Endothelial cell of umbilical vein (primary cell): ENCODE results near the gene CLDN5. TPM values are rescaled to one million over a fixed set of nuclear protein-coding genes. Genes with fewer than 3 reads are reported as not detected.

Experiments
- BruUV-seq: library from RNA; stranded (reverse); fragments of 400-500 nt; replicated peaks from 2 replicates; lab custom pipeline; 2021; lab: Mats Ljungman, UMichigan
- CTCF ChIA-PET: fragments of 300-600, 350-600 bp; sonication (Branson Sonifier 250); formaldehyde crosslinking; loops from one replicate; lab custom pipeline; 2021; ENCODE audit warnings: antibody characterized with exemption, inconsistent platforms; lab: Charles Lee
- POLR2A ChIA-PET: fragments of 300-600, 350-600 bp; sonication (Branson Sonifier 250); formaldehyde crosslinking; loops from one replicate; lab custom pipeline; 2021; ENCODE audit warnings: antibody characterized with exemption, inconsistent platforms; lab: Charles Lee
- DNase-seq: peaks from one replicate; pipeline ENCODE4 v3.0.0-alpha.2; 2011; ENCODE audit warnings: low read depth, low spot score
- FAIRE-seq: peaks from 2 replicates; lab custom pipeline; 2011; peaks lifted over from hg19 to GRCh38; lab: Jason Lieb, UNC
- H2AFZ ChIP-seq: 2 replicates; pipeline ENCODE4 v1.6.0; 2012; ENCODE audit warnings: low read depth, low read length, control low read depth, inconsistent platforms
- H3K27ac ChIP-seq: 2 replicates; pipeline ENCODE4 v1.5.1; 2011; ENCODE audit warnings: low read depth, mild to moderate bottlenecking, control low read depth, low read length, moderate library complexity; ENCODE audit not compliant: insufficient read depth
- H3K27me3 ChIP-seq, 2 experiments: 2 replicates each; pipeline versions ENCODE4 v1.6.0 to v1.6.1; 2011; ENCODE audit warnings: low read length in 2 of 2, mixed read lengths in 1 of 2; ENCODE audit not compliant: control insufficient read depth in 2 of 2, insufficient read depth in 2 of 2
- H3K36me3 ChIP-seq, 2 experiments: 2 replicates in 1 of 2; 3 replicates in 1 of 2; pipeline ENCODE4 v1.5.1; 2011; ENCODE audit warnings: low read length in 2 of 2, mild to moderate bottlenecking in 1 of 2, moderate library complexity in 1 of 2; ENCODE audit not compliant: control insufficient read depth in 2 of 2, insufficient read depth in 2 of 2; ENCODE audit errors: extremely low read depth in 1 of 2
- H3K4me1 ChIP-seq: 3 replicates; pipeline ENCODE4 v1.5.1; 2011; ENCODE audit warnings: mild to moderate bottlenecking, low read length; ENCODE audit not compliant: control insufficient read depth, insufficient read depth; ENCODE audit errors: extremely low read depth
- H3K4me2 ChIP-seq: 2 replicates; pipeline ENCODE4 v1.6.1; 2011; ENCODE audit warnings: low read length, control low read depth, mixed read lengths; ENCODE audit not compliant: insufficient read depth
- H3K4me3 ChIP-seq, 3 experiments: fragments of 200-600 bp in 1 of 3; sonication (generic), shearing (Covaris generic) in 1 of 3; replicated peaks in 1 of 3; 2 replicates each; pipeline ENCODE4 v1.5.1; 2011 to 2016; ENCODE audit warnings: control low read depth in 3 of 3, low read length in 3 of 3, mild to moderate bottlenecking in 2 of 3, inconsistent platforms in 1 of 3, low read depth in 1 of 3, moderate library complexity in 1 of 3; ENCODE audit not compliant: insufficient read depth in 1 of 3
- H3K79me2 ChIP-seq: 2 replicates; pipeline ENCODE4 v1.6.0; 2012; ENCODE audit warnings: low read length, inconsistent platforms; ENCODE audit not compliant: control insufficient read depth, insufficient read depth
- H3K9ac ChIP-seq: replicated peaks from 2 replicates; pipeline ENCODE3; 2011; ENCODE audit warnings: low read length, control low read depth; ENCODE audit not compliant: insufficient read depth; ENCODE audit errors: extremely low read depth
- H3K9me1 ChIP-seq: replicated peaks from 3 replicates; pipeline ENCODE4 v1.6.0; 2011; ENCODE audit warnings: mild to moderate bottlenecking, low read length; ENCODE audit not compliant: control insufficient read depth, insufficient read depth; ENCODE audit errors: extremely low read depth
- H3K9me3 ChIP-seq: replicated peaks from 2 replicates; pipeline ENCODE4 v1.5.1; 2012; ENCODE audit warnings: low read length, inconsistent platforms; ENCODE audit not compliant: control insufficient read depth, insufficient read depth
- H4K20me1 ChIP-seq: replicated peaks from 2 replicates; pipeline ENCODE3; 2011; ENCODE audit warnings: mild to moderate bottlenecking, low read length; ENCODE audit not compliant: control insufficient read depth, insufficient read depth; ENCODE audit errors: extremely low read depth
- EZH2 ChIP-seq: IDR thresholded peaks from 2 replicates; pipeline ENCODE4 v1.6.1; 2012; ENCODE audit warnings: borderline replicate concordance, low read depth, mild to moderate bottlenecking, moderate library complexity, low read length, inconsistent platforms; ENCODE audit not compliant: severe bottlenecking
- FOS ChIP-seq: IDR thresholded peaks from 2 replicates; pipeline ENCODE4 v1.6.1; 2011; ENCODE audit warnings: mild to moderate bottlenecking, low read length, moderate library complexity, borderline replicate concordance; ENCODE audit not compliant: insufficient read depth
- GATA2 ChIP-seq: IDR thresholded peaks from 2 replicates; pipeline ENCODE4 v1.7.0; 2011; ENCODE audit warnings: low read depth, mild to moderate bottlenecking, moderate library complexity, mixed read lengths, low read length; ENCODE audit not compliant: insufficient read length, insufficient read depth
- JUN ChIP-seq: IDR thresholded peaks from 2 replicates; pipeline ENCODE4 v1.6.1; 2011; ENCODE audit warnings: borderline replicate concordance, low read depth; ENCODE audit not compliant: insufficient read length, insufficient read depth
- MAX ChIP-seq: IDR thresholded peaks from 2 replicates; pipeline ENCODE4 v1.6.1; 2011; ENCODE audit not compliant: insufficient read depth, insufficient read length
- MYC ChIP-seq: IDR thresholded peaks from one replicate; pipeline ENCODE4 v1.6.1; 2011; ENCODE audit warnings: mild to moderate bottlenecking, low read depth, low read length
- POLR2A ChIP-seq: IDR thresholded peaks from 2 replicates; pipeline ENCODE4 v1.6.1; 2012; ENCODE audit warnings: low read depth, mild to moderate bottlenecking, control low read depth, low read length
- POLR2AphosphoS5 ChIP-seq: IDR thresholded peaks from 2 replicates; pipeline ENCODE4 v1.6.1; 2012; ENCODE audit warnings: low read depth, mild to moderate bottlenecking, control low read depth, low read length, moderate library complexity; ENCODE audit not compliant: insufficient read depth
- dilution Hi-C: fragments of 300-500 bp; cut with MboI; formaldehyde crosslinking; loops from one replicate; pipeline ENCODE4 v1.15.0; 2019; ENCODE audit warnings: low sequenced_read_pairs; ENCODE audit not compliant: extremely low pct_ligation_motif_present
- intact Hi-C: fragments of 100-400 bp; cut with micrococcal nuclease; formaldehyde crosslinking; loops from one replicate; pipeline ENCODE4 v1.10.0; 2022
- polyA plus RNA-seq, 4 experiments: library from polyadenylated mRNA; depleted of rRNA in 3 of 4; stranded (reverse) in 3 of 4; unstranded in 1 of 4; fragments of >200 nt; gene quantifications; 2 replicates each; pipeline versions ENCODE4 v1.2.1 to v1.2.3, GENCODE V29; 2011 to 2012; ENCODE audit warnings: missing spikeins in 1 of 4
- total RNA-seq: library from RNA; stranded (reverse); gene quantifications from 2 replicates; pipeline ENCODE4 v1.2.3, GENCODE V29; 2021
- TF ChIP-seq, protein P1 (sequence below), 2 donors: IDR thresholded peaks; 1 replicate in 1 of 2; 2 replicates in 1 of 2; pipeline ENCODE4 v1.5.1; 2011; ENCODE audit warnings: low read length in 2 of 2, mild to moderate bottlenecking in 2 of 2, moderate library complexity in 2 of 2, control low read depth in 1 of 2, inconsistent platforms in 1 of 2, low read depth in 1 of 2; ENCODE audit not compliant: insufficient read depth in 1 of 2; ENCODE audit errors: extremely low read depth in 1 of 2

The CLDN5 gene
- total and polyA plus RNA-seq, 2 donors (not counting 3 experiments of a cell fraction or from before 2014, with no cell fraction given) = 198 to 252 TPM

DNA sequence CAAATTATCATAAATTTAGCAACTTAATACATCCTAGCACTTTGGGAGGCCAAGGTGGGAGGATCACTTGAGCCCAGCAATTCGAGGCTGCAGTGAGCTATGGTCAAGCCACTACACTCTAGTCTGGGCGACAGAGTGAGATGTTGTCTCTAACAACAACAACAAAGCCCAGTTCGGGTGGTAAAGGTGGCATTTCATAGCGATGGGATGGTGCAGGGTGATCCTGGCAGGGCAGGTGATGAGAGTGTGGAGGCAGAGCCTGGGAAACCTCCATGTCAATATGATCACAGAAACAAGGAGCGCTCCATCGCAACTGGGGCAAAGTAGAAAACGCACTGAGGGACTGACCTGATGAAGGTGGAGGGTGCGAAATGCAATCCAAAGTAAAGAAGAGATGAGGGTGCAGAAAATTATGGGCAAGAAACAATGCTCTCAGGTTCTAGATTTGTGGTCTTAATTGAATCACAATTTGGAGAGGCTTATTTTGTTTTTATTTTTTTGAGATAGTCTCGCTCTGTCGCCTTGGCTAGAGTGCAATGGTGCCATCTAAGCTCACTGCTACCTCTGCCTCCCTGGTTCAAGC, 32.8 kb upstream of the CLDN5 start:
- FAIRE-seq (no peak), DNase-seq (no peak)
- CTCF ChIA-PET = no interaction called here
- no peaks in the 10 kb centered on the region for H3K9me3 ChIP-seq
- H3K27me3 ChIP-seq = no peaks in the 10 kb centered on the region
- POLR2A ChIA-PET = no interaction called here
- H2AFZ ChIP-seq = no peak overlapping the region
- no peaks in the 10 kb centered on the region for H3K36me3 ChIP-seq
- H3K4me1 ChIP-seq = peaks cover 7% of the 10 kb centered on the region
- no peaks in the 10 kb centered on the region for H3K79me2 ChIP-seq
- no peak for TF ChIP-seq GATA2
- TF ChIP-seq POLR2AphosphoS5 = no peak
- TF ChIP-seq MYC = no peak
- TF ChIP-seq FOS = no peak
- TF ChIP-seq MAX = no peak
- TF ChIP-seq EZH2 = no peak
- no TSS peak for BruUV-seq
- no peak overlapping the region for H3K4me2 ChIP-seq
- no peaks in the 10 kb centered on the region for H4K20me1 ChIP-seq
- H3K4me3 ChIP-seq = no peak overlapping the region
- no peaks in the 10 kb centered on the region for H3K9me1 ChIP-seq
- dilution Hi-C loops (no loop called here), intact Hi-C loops (no loop called here)
- H3K9ac ChIP-seq = no peak overlapping the region
- no peak overlapping the region for H3K27ac ChIP-seq

DNA sequence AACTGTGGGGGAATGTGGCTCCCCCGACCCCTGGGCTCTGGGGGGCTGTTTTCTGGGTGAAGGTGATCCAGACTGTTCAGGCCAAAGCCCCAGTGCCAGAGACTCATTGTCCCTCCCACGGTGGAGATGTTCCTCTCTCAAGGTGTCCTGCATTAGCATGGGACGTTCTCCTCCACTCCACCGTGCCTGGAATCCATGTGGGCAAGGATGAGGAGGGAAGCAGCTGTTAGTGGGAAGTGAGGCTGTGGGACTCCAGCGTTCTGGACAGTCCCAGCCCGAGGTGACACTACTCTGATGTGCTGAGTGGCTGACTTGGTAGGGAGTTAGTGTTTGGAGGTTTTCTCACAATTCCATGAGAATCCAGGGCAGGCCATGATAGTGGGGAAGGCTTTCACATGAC, 31.4 kb upstream of the CLDN5 start:
- no peaks in the 10 kb centered on the region for H3K27me3 ChIP-seq
- no peak overlapping the region for H2AFZ ChIP-seq
- ChIA-PET POLR2A (interaction anchor here (1.3 kb wide), 1 partner anchor 31 kb away, joined by 3 read pairs; the partner anchor contains the start of gene CLDN5), CTCF (interaction anchor here (1.3 to 2.2 kb wide), 11 partner anchors 10 to 78 kb away, joined by 3 to 12 read pairs (median 9); partner anchors contain the start of gene CLDN5)
- TF ChIP-seq, protein P1, sequence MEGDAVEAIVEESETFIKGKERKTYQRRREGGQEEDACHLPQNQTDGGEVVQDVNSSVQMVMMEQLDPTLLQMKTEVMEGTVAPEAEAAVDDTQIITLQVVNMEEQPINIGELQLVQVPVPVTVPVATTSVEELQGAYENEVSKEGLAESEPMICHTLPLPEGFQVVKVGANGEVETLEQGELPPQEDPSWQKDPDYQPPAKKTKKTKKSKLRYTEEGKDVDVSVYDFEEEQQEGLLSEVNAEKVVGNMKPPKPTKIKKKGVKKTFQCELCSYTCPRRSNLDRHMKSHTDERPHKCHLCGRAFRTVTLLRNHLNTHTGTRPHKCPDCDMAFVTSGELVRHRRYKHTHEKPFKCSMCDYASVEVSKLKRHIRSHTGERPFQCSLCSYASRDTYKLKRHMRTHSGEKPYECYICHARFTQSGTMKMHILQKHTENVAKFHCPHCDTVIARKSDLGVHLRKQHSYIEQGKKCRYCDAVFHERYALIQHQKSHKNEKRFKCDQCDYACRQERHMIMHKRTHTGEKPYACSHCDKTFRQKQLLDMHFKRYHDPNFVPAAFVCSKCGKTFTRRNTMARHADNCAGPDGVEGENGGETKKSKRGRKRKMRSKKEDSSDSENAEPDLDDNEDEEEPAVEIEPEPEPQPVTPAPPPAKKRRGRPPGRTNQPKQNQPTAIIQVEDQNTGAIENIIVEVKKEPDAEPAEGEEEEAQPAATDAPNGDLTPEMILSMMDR (IDR thresholded peaks at IDR 0.05; ENCODE audit: extremely low read depth in 1 of 2, insufficient read depth in 1 of 2, low read depth in 1 of 2, low read length in 2 of 2) = no peak
- no peak for TF ChIP-seq MAX
- TF ChIP-seq POLR2A = no peak
- TF ChIP-seq GATA2 = no peak
- TF ChIP-seq JUN = no peak
- no peak for TF ChIP-seq POLR2AphosphoS5
- no peak for TF ChIP-seq FOS
- no peak for TF ChIP-seq EZH2
- no peak for TF ChIP-seq MYC
- no peak overlapping the region for H3K4me2 ChIP-seq
- FAIRE-seq (no peak), DNase-seq (no peak)
- H3K9me3 ChIP-seq = no peaks in the 10 kb centered on the region
- peaks cover 7% of the 10 kb centered on the region for H3K4me1 ChIP-seq
- H3K36me3 ChIP-seq = no peaks in the 10 kb centered on the region
- no TSS peak for BruUV-seq
- intact Hi-C loops (no loop called here), dilution Hi-C loops (no loop called here)
- H3K27ac ChIP-seq = no peak overlapping the region
- H3K4me3 ChIP-seq = no peak overlapping the region
- H3K9ac ChIP-seq = no peak overlapping the region
- no peaks in the 10 kb centered on the region for H3K79me2 ChIP-seq
- no peaks in the 10 kb centered on the region for H3K9me1 ChIP-seq
- no peaks in the 10 kb centered on the region for H4K20me1 ChIP-seq
